IMR-90 (cell line): Measurements from ENCODE around the gene FRMD5. TPM values are rescaled to one million over a fixed set of nuclear protein-coding genes. Genes with fewer than 3 reads are reported as not detected.

Experiments used
- ATAC-seq: fragments of 200-7000 bp; cut with Tn5 transposase; 2 replicates; pipeline ENCODE4 v1.9.1; 2020; ENCODE audit warnings: low read depth, mild to moderate bottlenecking, moderate library complexity
- BruUV-seq: library from RNA; stranded (reverse); fragments of 400-500 nt; replicated peaks from 2 replicates; lab custom pipeline; 2021; lab: Mats Ljungman, UMichigan
- CTCF ChIA-PET: fragments of 300-600 bp; formaldehyde crosslinking; extraction: SDS; loops from one replicate; lab custom pipeline; 2021; ENCODE audit warnings: antibody characterized with exemption; lab: Yijun Ruan, JAX
- POLR2A ChIA-PET: fragments of 300-600 bp; sonication (Branson Sonifier 250); formaldehyde crosslinking; loops from one replicate; lab custom pipeline; 2022; ENCODE audit warnings: antibody characterized with exemption; ENCODE audit not compliant: unreplicated experiment; lab: Charles Lee
- DNase-seq: peaks from one replicate; pipeline ENCODE4 v3.0.0; 2013
- H2AFZ ChIP-seq: replicated peaks from 2 replicates; pipeline ENCODE3; 2013; ENCODE audit warnings: low read length, mild to moderate bottlenecking; ENCODE audit not compliant: poor library complexity
- H2AK5ac ChIP-seq: 2 replicates; pipeline ENCODE4 v1.6.1; 2013; ENCODE audit warnings: low read depth, low read length, inconsistent platforms
- H2AK9ac ChIP-seq: replicated peaks from 2 replicates; pipeline ENCODE3; 2013; ENCODE audit warnings: mild to moderate bottlenecking, low read depth, low read length, moderate library complexity; ENCODE audit not compliant: poor library complexity
- H2BK120ac ChIP-seq: 2 replicates; pipeline ENCODE4 v1.6.1; 2013; ENCODE audit warnings: low read depth, low read length, inconsistent platforms
- H2BK15ac ChIP-seq: 3 replicates; pipeline ENCODE4 v1.6.1; 2013; ENCODE audit warnings: low read depth, low read length, inconsistent platforms
- H2BK20ac ChIP-seq: 2 replicates; pipeline ENCODE4 v1.6.1; 2013; ENCODE audit warnings: low read depth, mild to moderate bottlenecking, inconsistent platforms, low read length, moderate library complexity
- H2BK5ac ChIP-seq: 2 replicates; pipeline ENCODE4 v1.6.1; 2013; ENCODE audit warnings: mild to moderate bottlenecking, low read depth, low read length, inconsistent platforms; ENCODE audit not compliant: poor library complexity, severe bottlenecking
- H3K14ac ChIP-seq: replicated peaks from 2 replicates; pipeline ENCODE4 v1.6.1; 2013; ENCODE audit warnings: low read depth, low read length, inconsistent platforms
- H3K18ac ChIP-seq: 2 replicates; pipeline ENCODE4 v1.6.1; 2013; ENCODE audit warnings: low read depth, low read length, control low read depth
- H3K23ac ChIP-seq: 2 replicates; pipeline ENCODE4 v1.6.1; 2013; ENCODE audit warnings: low read depth, low read length, inconsistent platforms
- H3K27ac ChIP-seq: 2 replicates; pipeline ENCODE4 v1.5.1; 2013; ENCODE audit warnings: mild to moderate bottlenecking, control low read depth, low read length; ENCODE audit not compliant: insufficient read depth
- H3K27me3 ChIP-seq: 2 replicates; pipeline ENCODE4 v1.6.1; 2013; ENCODE audit warnings: low read length; ENCODE audit not compliant: control insufficient read depth, insufficient read depth
- H3K36me3 ChIP-seq: 2 replicates; pipeline ENCODE4 v1.6.1; 2013; ENCODE audit warnings: low read length, mixed read lengths; ENCODE audit not compliant: control insufficient read depth, insufficient read depth
- H3K4ac ChIP-seq: 2 replicates; pipeline ENCODE4 v1.6.1; 2013; ENCODE audit warnings: low read depth, low read length, inconsistent platforms
- H3K4me1 ChIP-seq: 2 replicates; pipeline ENCODE4 v1.6.1; 2013; ENCODE audit warnings: low read length, mixed read lengths; ENCODE audit not compliant: control insufficient read depth, insufficient read depth
- H3K4me2 ChIP-seq: 2 replicates; pipeline ENCODE4 v1.6.1; 2013; ENCODE audit warnings: low read depth, mild to moderate bottlenecking, control low read depth, low read length, moderate library complexity
- H3K4me3 ChIP-seq: 2 replicates; pipeline ENCODE4 v1.5.1; 2013; ENCODE audit warnings: low read depth, mild to moderate bottlenecking, control low read depth, low read length, moderate library complexity; ENCODE audit not compliant: insufficient read depth
- H3K56ac ChIP-seq: 2 replicates; pipeline ENCODE4 v1.6.1; 2013; ENCODE audit warnings: low read length, inconsistent platforms; ENCODE audit not compliant: insufficient read depth; ENCODE audit errors: extremely low read depth
- H3K79me1 ChIP-seq, 2 experiments: 2 replicates each; pipeline ENCODE4 v1.6.1; 2013; ENCODE audit warnings: low read length in 2 of 2, inconsistent platforms in 1 of 2, low read depth in 1 of 2
- H3K9ac ChIP-seq: 2 replicates; pipeline ENCODE4 v1.6.1; 2013; ENCODE audit warnings: low read depth, low read length, control low read depth
- H3K9me1 ChIP-seq: 2 replicates; pipeline ENCODE4 v1.6.1; 2013; ENCODE audit warnings: low read length, inconsistent platforms; ENCODE audit not compliant: insufficient read depth
- H3K9me3 ChIP-seq: 2 replicates; pipeline ENCODE4 v1.6.1; 2013; ENCODE audit warnings: low read length; ENCODE audit not compliant: control insufficient read depth, insufficient read depth
- H4K20me1 ChIP-seq: 2 replicates; pipeline ENCODE4 v1.6.1; 2013; ENCODE audit warnings: low read length, inconsistent platforms; ENCODE audit not compliant: insufficient read depth
- H4K5ac ChIP-seq: 2 replicates; pipeline ENCODE4 v1.6.1; 2013; ENCODE audit warnings: mild to moderate bottlenecking, low read depth, low read length, control low read depth
- H4K8ac ChIP-seq, 2 experiments: 2 replicates each; pipeline ENCODE4 v1.6.1; 2013; ENCODE audit warnings: low read depth in 2 of 2, low read length in 2 of 2, control low read depth in 1 of 2, inconsistent platforms in 1 of 2
- H4K91ac ChIP-seq: 2 replicates; pipeline ENCODE4 v1.6.1; 2013; ENCODE audit warnings: low read depth, low read length, inconsistent platforms; ENCODE audit not compliant: insufficient read depth
- CEBPB ChIP-seq: IDR thresholded peaks from 2 replicates; pipeline ENCODE4 v1.6.1; 2012; ENCODE audit warnings: low read depth, low read length, improper control_type of control experiment
- FOS ChIP-seq: fragments of 150-350 bp; IDR thresholded peaks from 2 replicates; pipeline ENCODE4 v1.6.1; 2016; ENCODE audit warnings: low read depth, low read length
- RAD21 ChIP-seq: IDR thresholded peaks from 2 replicates; pipeline ENCODE4 v1.6.1; 2012; ENCODE audit warnings: low read length, improper control_type of control experiment
- WGBS, 2 experiments: methylation state at CpG; one replicate each; pipeline versions ENCODE4 v1.1.5 to v1.1.7; 2013; ENCODE audit warnings: missing lambda C conversion rate in 2 of 2; ENCODE audit not compliant: insufficient read length in 1 of 2; ENCODE audit errors: extremely low coverage in 2 of 2; 5-methylcytosine and 5-hydroxymethylcytosine counted together
- dilution Hi-C: fragments of 300-500 bp; cut with HindIII; formaldehyde crosslinking; loops from one replicate; pipeline ENCODE4 v1.14.3; 2018; ENCODE audit warnings: low sequenced_read_pairs; ENCODE audit not compliant: unreplicated experiment
- in situ Hi-C: fragments of 300-500 bp; cut with MboI; formaldehyde crosslinking; loops from 3 replicates; pipeline ENCODE4 v1.14.3; 2019; ENCODE audit warnings: low sequenced_read_pairs, inconsistent platforms, mixed read lengths
- intact Hi-C: fragments of 100-400 bp; cut with micrococcal nuclease; formaldehyde crosslinking; loops from 2 replicates; pipeline ENCODE4 v1.10.0; 2022
- polyA plus RNA-seq, 3 experiments: library from polyadenylated mRNA; depleted of rRNA; stranded (reverse); fragments of >200 nt; gene quantifications; 2 replicates each; pipeline ENCODE4 v1.2.3, GENCODE V29; 2012; ENCODE audit warnings: low replicate concordance in 1 of 3
- total RNA-seq: library from RNA; depleted of rRNA; stranded (reverse); fragments of >200 nt; gene quantifications from 2 replicates; pipeline ENCODE4 v1.2.3, GENCODE V29; 2012

The FRMD5 gene
- total and polyA plus RNA-seq, 2 of the 4 experiments (the other 2 are of a cell fraction), result 4.1 to 5.4 TPM

DNA sequence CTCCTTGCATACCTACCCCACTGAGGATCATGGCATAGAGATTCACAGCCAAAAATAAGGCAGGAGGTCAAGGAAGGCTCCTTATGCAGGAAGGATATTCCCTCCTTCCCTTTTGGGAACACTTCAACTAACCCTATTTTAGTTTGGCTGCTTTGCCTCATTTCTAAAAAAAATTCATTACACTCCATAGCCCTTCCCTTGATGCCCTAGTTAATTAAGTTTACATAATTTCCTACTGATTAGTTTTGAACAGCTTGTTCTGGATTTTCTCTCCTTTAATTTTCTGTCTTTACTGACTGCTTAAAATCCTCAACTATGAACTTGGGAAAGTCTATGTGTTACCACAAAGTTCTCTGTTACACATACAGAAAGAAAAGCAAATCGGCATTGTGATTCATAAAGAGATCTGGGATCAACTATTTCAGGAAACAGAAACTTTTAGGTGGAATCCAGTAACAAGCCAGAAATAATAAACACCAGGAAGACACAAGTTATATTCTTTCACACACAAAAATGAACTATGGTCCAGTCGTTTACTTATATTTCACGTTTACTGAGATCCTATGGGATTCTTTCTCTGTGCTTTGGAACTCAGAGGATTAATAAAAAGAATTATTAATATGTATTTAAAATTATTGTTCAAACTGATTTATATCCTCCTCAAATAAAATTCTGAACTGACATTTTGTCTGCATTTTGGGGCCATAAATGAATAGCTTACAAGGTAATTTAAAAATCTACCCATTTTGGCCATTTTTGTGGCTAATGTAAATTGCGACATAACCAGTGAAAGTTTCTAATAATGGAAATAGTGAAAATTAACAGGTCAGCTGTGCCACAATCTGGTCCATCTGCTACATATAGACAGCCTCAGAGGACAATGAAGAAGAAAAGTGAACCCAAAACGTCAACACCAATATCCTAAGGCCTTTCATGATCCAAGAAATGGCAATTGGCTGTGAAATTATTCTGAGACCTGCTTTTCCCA, 113.8 kb downstream of the FRMD5 start:
- dilution Hi-C loops (no loop called here), intact Hi-C loops (no loop called here), in situ Hi-C loops (no loop called here)
- Histone ChIP-seq H3K9ac (no peak overlapping the region), H4K91ac (peak overlapping the region; percentile 54; the same call in 1 of the 2 replicates), H3K9me1 (peaks cover 2% of the 10 kb centered on the region; the same call in 1 of the 2 replicates), H3K27me3 (no peaks in the 10 kb centered on the region), H4K8ac (peak overlapping the region; percentile 27 to 53; a peak in 2 of 4 replicates), H2BK15ac (peak overlapping the region; percentile 89; the same call in 1 of the 3 replicates), H3K56ac (no peak overlapping the region), H3K23ac (peak overlapping the region; percentile 32), H3K4me2 (peak overlapping the region; percentile 64), H4K5ac (no peak overlapping the region; the same call in 1 of the 2 replicates), H2AK5ac (peak overlapping the region; percentile 84), H2AK9ac (no peak overlapping the region), H4K20me1 (no peaks in the 10 kb centered on the region), H3K14ac (peak overlapping the region; percentile 79), H2BK120ac (peak overlapping the region; percentile 81), H2BK20ac (peak overlapping the region; percentile 91), H3K27ac (peak overlapping the region; percentile 81), H2AFZ (no peak overlapping the region), H2BK5ac (peak overlapping the region; percentile 51), H3K79me1 (peaks cover 0 to 19% of the 10 kb centered on the region in 2 experiments; a peak in 2 of 4 replicates), H3K4me3 (no peak overlapping the region), H3K4ac (peak overlapping the region; percentile 61; the same call in 1 of the 2 replicates), H3K9me3 (no peaks in the 10 kb centered on the region), H3K4me1 (peaks cover 5% of the 10 kb centered on the region; the same call in 1 of the 2 replicates), H3K36me3 (no peaks in the 10 kb centered on the region), H3K18ac (peak overlapping the region; percentile 97)
- no TSS peak for BruUV-seq
- TF ChIP-seq CEBPB, result peak; percentile 91
- peak; percentile 31; the same call in 1 of the 2 replicates for TF ChIP-seq FOS
- no peak for TF ChIP-seq RAD21
- WGBS, 2 experiments, result no CpG with 5 or more reads among the region's 5 CpGs
- ChIA-PET POLR2A (no interaction called here), CTCF (interaction anchor here (0.7 kb wide), 1 partner anchor 11 kb away, joined by 3 read pairs; no protein-coding TSS in a partner anchor)
- DNase-seq, result peak; percentile 92
- ATAC-seq, result peak; percentile 92
